ENCODE data around the gene GSG1L.

Gene GSG1L

GRCh38 chr16:27840311-27841060, 223.0 kb downstream of the GSG1L start:
- DNase-seq: no peak

- no peak for DNase-seq
Measured at GRCh38 chr16:27839419-27839818, 224.1 kb downstream of the GSG1L start.

GRCh38 chr16:27838536-27839175, 224.9 kb downstream of the GSG1L start:
- no peak for DNase-seq

GRCh38 chr16:27829975-27830374, 233.5 kb downstream of the GSG1L start:
- no peak for DNase-seq

- DNase-seq: no peak
Measured at GRCh38 chr16:27828671-27829070, 234.8 kb downstream of the GSG1L start.

- no peak for DNase-seq
Measured at GRCh38 chr16:27827765-27828164, 235.7 kb downstream of the GSG1L start.

GRCh38 chr16:27826893-27827289, 236.6 kb downstream of the GSG1L start:
- no peak for DNase-seq

GRCh38 chr16:27826081-27826892, 237.2 kb downstream of the GSG1L start:
- DNase-seq: no peak

GRCh38 chr16:27824786-27825185, 238.7 kb downstream of the GSG1L start:
- no peak for DNase-seq

GRCh38 chr16:27824006-27824405, 239.5 kb downstream of the GSG1L start:
- DNase-seq: no peak

- no peak for DNase-seq
Measured at GRCh38 chr16:27823421-27823820, 240.1 kb downstream of the GSG1L start.

GRCh38 chr16:27822996-27823395, 240.5 kb downstream of the GSG1L start:
- DNase-seq: no peak

GRCh38 chr16:27822529-27822928, 241.0 kb downstream of the GSG1L start:
- no peak for DNase-seq

- no peak for DNase-seq
Measured at GRCh38 chr16:27820646-27821345, 242.7 kb downstream of the GSG1L start.

- DNase-seq: no peak
Measured at GRCh38 chr16:27819881-27820610, 243.5 kb downstream of the GSG1L start.

GRCh38 chr16:27819356-27819755, 244.2 kb downstream of the GSG1L start:
- DNase-seq: no peak

GRCh38 chr16:27818246-27818645, 245.3 kb downstream of the GSG1L start:
- DNase-seq: no peak

GRCh38 chr16:27817038-27817437, 246.5 kb downstream of the GSG1L start:
- no peak for DNase-seq

GRCh38 chr16:27816561-27816960, 247.0 kb downstream of the GSG1L start:
- no peak for DNase-seq

- no peak for DNase-seq
Measured at GRCh38 chr16:27813591-27813990, 249.9 kb downstream of the GSG1L start.

- no peak for DNase-seq
Measured at GRCh38 chr16:27811881-27812280, 251.6 kb downstream of the GSG1L start.

- no peak for DNase-seq
Measured at GRCh38 chr16:27806986-27807385, 256.5 kb downstream of the GSG1L start.

Measured in GOT3 (cell line).